Articular chondrocyte of knee joint (primary cell): Measurements from ENCODE around the gene GBP7. TPM values are rescaled to one million over a fixed set of nuclear protein-coding genes. Genes with fewer than 3 reads are reported as not detected.

Source experiments
- total RNA-seq: library from RNA; depleted of rRNA; stranded (reverse); fragments of >200 nt; gene quantifications from 2 replicates; pipeline ENCODE4 v1.2.3, GENCODE V29; 2012

Gene GBP7
- total RNA-seq: not detected in 2 replicates

GRCh38 chr1:89175601-89176256, at the start of gene GBP7:
GBP7 (minus strand) TSS chr1:89176003; CDS start chr1:89171935, 4,068 bp downstream.

GRCh38 chr1:89198491-89199072, 22.8 kb upstream of the GBP7 start, which contains the start of gene GBP4:
GBP4 (minus strand) TSS chr1:89198942; CDS start chr1:89198834, 108 bp downstream.

GRCh38 chr1:89125913-89126580, 49.8 kb downstream of the GBP7 start, which contains the start of gene GBP2:
GBP2 (minus strand) TSS chr1:89126114; CDS start chr1:89121966, 4,148 bp downstream.

Other genes starting within 250 kb of the GBP7 start
- gene KYAT3, start 183.4 kb downstream of the GBP7 start, total RNA-seq: 40.8 and 49.9 TPM in 2 replicates
- 12.9 and 15.3 TPM in 2 replicates for gene RBMXL1, start 183.4 kb downstream of the GBP7 start, total RNA-seq
- gene GBP3, start 153.1 kb downstream of the GBP7 start, total RNA-seq: 48.4 and 59.2 TPM in 2 replicates
- 36.5 and 55.0 TPM in 2 replicates for gene GBP1, start 110.8 kb downstream of the GBP7 start, total RNA-seq
- 52.9 and 60.1 TPM in 2 replicates for gene GBP2, start 49.9 kb downstream of the GBP7 start, total RNA-seq
- 1.0 and 2.8 TPM in 2 replicates for gene GBP4, start 22.9 kb upstream of the GBP7 start, total RNA-seq
- 0.11 TPM in 1 of 2 replicates, not detected in the other for gene GBP5, start 96.9 kb upstream of the GBP7 start, total RNA-seq
- gene GBP6, start 188.1 kb upstream of the GBP7 start, total RNA-seq: not detected in 2 replicates